Measurements from ENCODE around the gene NREP.

NREP gene

DNA sequence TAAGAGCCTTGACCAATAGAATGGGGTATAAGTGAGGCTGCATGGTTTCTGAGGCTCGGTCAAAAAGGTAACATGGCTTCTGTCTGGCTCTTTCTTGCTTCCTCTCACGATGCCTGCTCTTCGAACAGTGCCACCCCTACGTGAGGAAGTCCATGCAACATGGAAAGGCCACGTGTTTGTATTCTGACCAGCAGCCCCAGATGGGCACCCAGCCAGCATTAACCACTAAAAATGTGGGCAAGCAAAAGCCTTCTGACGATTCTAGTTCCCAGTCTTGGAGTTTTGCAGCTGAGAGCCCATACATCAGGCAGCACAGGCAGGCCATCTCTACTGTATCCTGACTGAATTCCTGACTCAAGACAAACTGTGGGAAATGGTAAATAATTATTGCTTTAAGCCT, 24.2 kb upstream of the NREP start:
- no peak overlapping the region for H3K18ac ChIP-seq (ENCODE audit: low read length)
- H3K4me2 ChIP-seq (ENCODE audit: low read length), result no peak overlapping the region
- no peak overlapping the region for H4K12ac ChIP-seq (ENCODE audit: low read depth, low read length)
- no peak overlapping the region for H2AK5ac ChIP-seq (ENCODE audit: low read length)
- H3K27me3 ChIP-seq (ENCODE audit: insufficient read depth, low read length), result no peaks in the 10 kb centered on the region
- no peaks in the 10 kb centered on the region for H3K79me1 ChIP-seq (ENCODE audit: low read length)
- no peaks in the 10 kb centered on the region for H3K36me3 ChIP-seq (ENCODE audit: control insufficient read depth in 1 of 2, insufficient read depth in 2 of 2, low read length in 2 of 2)
- no peak overlapping the region for H3K23ac ChIP-seq (ENCODE audit: low read length)
- H3K4ac ChIP-seq (ENCODE audit: low read depth, low read length), result no peak overlapping the region
- no peak overlapping the region for H2BK12ac ChIP-seq (ENCODE audit: low read length)
- H3K27ac ChIP-seq (ENCODE audit: low read depth, low read length), result no peak overlapping the region
- no peak overlapping the region for H4K8ac ChIP-seq (ENCODE audit: low read depth, low read length)
- no peak overlapping the region for H2AFZ ChIP-seq (ENCODE audit: insufficient read depth, low read length, poor library complexity)
- no peak overlapping the region for H3K9ac ChIP-seq (ENCODE audit: low read length)
- H3K9me3 ChIP-seq (ENCODE audit: insufficient read depth, low read depth, low read length), result no peaks in the 10 kb centered on the region
- no peak overlapping the region for H2BK120ac ChIP-seq (ENCODE audit: insufficient read depth, low read length, poor library complexity)
- H2BK5ac ChIP-seq (ENCODE audit: low read depth, low read length, poor library complexity), result no peak overlapping the region
- no peaks in the 10 kb centered on the region for H3K4me1 ChIP-seq (ENCODE audit: control insufficient read depth in 1 of 2, insufficient read depth in 2 of 2, low read length in 2 of 2)
- no CpG with 5 or more reads among the region's 6 CpGs for WGBS (ENCODE audit: extremely low coverage, insufficient coverage, insufficient read length)
- H4K91ac ChIP-seq (ENCODE audit: low read depth, low read length), result no peak overlapping the region
- H3K4me3 ChIP-seq (ENCODE audit: low read depth, low read length), result no peak overlapping the region
- no peak for DNase-seq
- no peak overlapping the region for H3K14ac ChIP-seq (ENCODE audit: low read length)
- H3K79me2 ChIP-seq (ENCODE audit: control insufficient read depth, insufficient read depth, low read length, poor library complexity), result no peaks in the 10 kb centered on the region

DNA sequence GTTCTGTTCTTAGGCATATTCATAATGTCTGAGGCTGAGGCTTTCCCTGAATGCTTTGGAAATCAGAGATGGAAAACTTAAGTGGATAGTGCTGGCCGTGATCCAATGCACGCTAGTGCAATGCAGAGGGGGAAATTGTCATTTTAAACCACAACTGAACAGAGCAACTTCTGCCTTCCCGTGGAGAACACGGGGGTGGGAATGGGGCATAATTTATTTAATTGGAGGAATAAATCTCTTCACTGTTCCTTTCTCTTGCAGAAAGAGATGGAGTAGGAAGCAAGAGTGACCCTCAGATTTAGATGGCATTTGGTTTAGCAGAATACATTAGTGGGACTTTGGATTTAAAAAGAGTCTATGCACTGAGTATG, 22.9 kb upstream of the NREP start:
- Histone ChIP-seq H4K12ac (ENCODE audit: low read depth, low read length) (no peak overlapping the region), H3K27me3 (ENCODE audit: insufficient read depth, low read length) (no peaks in the 10 kb centered on the region), H3K23ac (ENCODE audit: low read length) (no peak overlapping the region), H3K79me1 (ENCODE audit: low read length) (peaks cover 1% of the 10 kb centered on the region), H3K4me1 (ENCODE audit: control insufficient read depth in 1 of 2, insufficient read depth in 2 of 2, low read length in 2 of 2) (no peaks in the 10 kb centered on the region), H2BK5ac (ENCODE audit: low read depth, low read length, poor library complexity) (no peak overlapping the region), H2BK12ac (ENCODE audit: low read length) (no peak overlapping the region), H3K79me2 (ENCODE audit: control insufficient read depth, insufficient read depth, low read length, poor library complexity) (no peaks in the 10 kb centered on the region), H3K4me2 (ENCODE audit: low read length) (no peak overlapping the region), H3K27ac (ENCODE audit: low read depth, low read length) (no peak overlapping the region), H3K9me3 (ENCODE audit: insufficient read depth, low read depth, low read length) (no peaks in the 10 kb centered on the region), H3K14ac (ENCODE audit: low read length) (no peak overlapping the region), H2AK5ac (ENCODE audit: low read length) (no peak overlapping the region), H3K9ac (ENCODE audit: low read length) (no peak overlapping the region), H3K18ac (ENCODE audit: low read length) (no peak overlapping the region), H3K4me3 (ENCODE audit: low read depth, low read length) (no peak overlapping the region), H2BK120ac (ENCODE audit: insufficient read depth, low read length, poor library complexity) (no peak overlapping the region), H4K91ac (ENCODE audit: low read depth, low read length) (no peak overlapping the region), H3K36me3 (ENCODE audit: control insufficient read depth in 1 of 2, insufficient read depth in 2 of 2, low read length in 2 of 2) (no peaks in the 10 kb centered on the region), H3K4ac (ENCODE audit: low read depth, low read length) (no peak overlapping the region), H2AFZ (ENCODE audit: insufficient read depth, low read length, poor library complexity) (no peak overlapping the region), H4K8ac (ENCODE audit: low read depth, low read length) (no peak overlapping the region)
- WGBS (ENCODE audit: extremely low coverage, insufficient coverage, insufficient read length), result no CpG with 5 or more reads among the region's 4 CpGs
- DNase-seq, result no peak

DNA sequence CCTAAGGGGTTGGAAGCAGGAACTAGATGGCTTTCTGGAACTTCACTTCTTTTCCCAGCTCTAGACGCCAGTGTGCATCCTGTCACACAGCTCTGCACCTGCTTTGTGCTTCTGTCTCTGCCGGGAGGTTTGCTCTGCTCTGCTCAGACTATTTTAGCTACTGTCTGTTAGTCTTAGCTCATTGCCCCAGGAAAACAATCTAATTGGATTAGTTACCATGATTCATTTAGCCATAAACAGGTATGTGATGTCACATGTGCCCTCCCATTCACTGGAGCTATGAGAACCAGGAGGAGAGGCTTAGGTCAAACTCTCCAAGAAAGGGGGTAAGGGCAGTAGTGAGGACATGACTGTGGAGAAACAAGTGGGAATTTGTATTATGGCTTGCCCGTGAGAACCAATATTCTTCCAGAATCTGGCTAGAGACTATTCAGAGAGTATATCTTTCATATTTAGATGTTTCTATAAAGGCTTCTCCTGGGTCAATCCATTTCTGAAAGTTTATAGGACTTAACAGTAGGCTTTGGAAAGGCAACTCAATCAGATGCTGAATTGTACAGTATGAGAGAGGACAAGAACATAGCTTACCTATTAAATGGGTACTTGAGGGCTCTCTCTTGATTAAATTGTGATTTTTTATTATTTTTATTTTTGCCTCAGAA, 22.4 kb upstream of the NREP start:
- H3K27ac ChIP-seq (ENCODE audit: low read depth, low read length), result no peak overlapping the region
- no peak overlapping the region for H2AK5ac ChIP-seq (ENCODE audit: low read length)
- H3K4me1 ChIP-seq (ENCODE audit: control insufficient read depth in 1 of 2, insufficient read depth in 2 of 2, low read length in 2 of 2), result peaks cover 1 to 2% of the 10 kb centered on the region in 2 experiments
- no peak overlapping the region for H3K4me2 ChIP-seq (ENCODE audit: low read length)
- no CpG with 5 or more reads among the region's 3 CpGs for WGBS (ENCODE audit: extremely low coverage, insufficient coverage, insufficient read length)
- no peak overlapping the region for H2BK5ac ChIP-seq (ENCODE audit: low read depth, low read length, poor library complexity)
- no peak overlapping the region for H2BK12ac ChIP-seq (ENCODE audit: low read length)
- no peak overlapping the region for H3K4me3 ChIP-seq (ENCODE audit: low read depth, low read length)
- H4K8ac ChIP-seq (ENCODE audit: low read depth, low read length), result no peak overlapping the region
- no peak overlapping the region for H2AFZ ChIP-seq (ENCODE audit: insufficient read depth, low read length, poor library complexity)
- no peaks in the 10 kb centered on the region for H3K27me3 ChIP-seq (ENCODE audit: insufficient read depth, low read length)
- H4K91ac ChIP-seq (ENCODE audit: low read depth, low read length), result no peak overlapping the region
- no peak overlapping the region for H2BK120ac ChIP-seq (ENCODE audit: insufficient read depth, low read length, poor library complexity)
- no peak overlapping the region for H3K23ac ChIP-seq (ENCODE audit: low read length)
- no peak overlapping the region for H4K12ac ChIP-seq (ENCODE audit: low read depth, low read length)
- no peak overlapping the region for H3K14ac ChIP-seq (ENCODE audit: low read length)
- no peak for DNase-seq
- H3K18ac ChIP-seq (ENCODE audit: low read length), result no peak overlapping the region
- H3K79me1 ChIP-seq (ENCODE audit: low read length), result peaks cover 2% of the 10 kb centered on the region
- H3K79me2 ChIP-seq (ENCODE audit: control insufficient read depth, insufficient read depth, low read length, poor library complexity), result no peaks in the 10 kb centered on the region
- H3K36me3 ChIP-seq (ENCODE audit: control insufficient read depth in 1 of 2, insufficient read depth in 2 of 2, low read length in 2 of 2), result no peaks in the 10 kb centered on the region
- no peak overlapping the region for H3K4ac ChIP-seq (ENCODE audit: low read depth, low read length)
- H3K9me3 ChIP-seq (ENCODE audit: insufficient read depth, low read depth, low read length), result no peaks in the 10 kb centered on the region
- H3K9ac ChIP-seq (ENCODE audit: low read length), result no peak overlapping the region

DNA sequence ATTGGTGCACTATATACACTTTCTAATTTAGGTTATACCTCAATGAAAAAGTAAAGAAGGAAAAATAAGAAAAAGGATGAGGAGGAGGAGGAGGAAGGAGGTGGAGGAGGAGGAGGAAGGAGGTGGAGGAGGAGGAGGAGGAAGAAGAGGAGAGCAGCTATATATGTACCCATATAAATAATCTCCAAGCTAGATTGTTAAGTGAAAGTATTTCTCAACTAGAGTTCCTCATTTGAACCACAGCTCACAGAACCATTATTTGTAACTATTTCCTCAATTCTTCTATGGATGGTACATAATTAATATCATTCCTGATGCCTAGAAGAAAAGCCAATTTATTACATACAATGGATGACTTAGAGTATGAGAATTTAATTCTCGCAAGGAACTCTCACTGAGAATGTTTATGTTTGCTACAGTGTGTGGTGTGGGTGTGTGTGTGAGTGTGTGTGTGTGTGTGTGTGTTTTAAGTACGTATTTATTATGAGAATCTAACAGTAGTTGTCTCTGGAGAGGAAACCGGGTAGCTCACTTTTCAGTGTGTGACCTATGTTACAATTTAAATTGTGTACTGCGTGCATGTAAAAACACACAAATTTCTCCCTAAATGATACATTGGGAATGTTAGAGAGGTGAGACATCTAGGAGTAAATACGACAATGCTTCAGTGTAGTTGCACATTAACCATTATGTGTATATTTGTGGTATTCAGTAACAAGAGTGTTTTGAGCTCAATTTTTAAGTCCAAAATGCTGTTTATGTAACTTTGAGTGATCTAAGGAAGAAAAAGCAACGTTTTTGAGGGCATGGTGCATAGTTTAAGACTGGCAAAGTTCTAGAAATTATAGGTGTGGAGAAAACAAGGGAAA, 20.2 kb upstream of the NREP start:
- Histone ChIP-seq H4K12ac (ENCODE audit: low read depth, low read length) (no peak overlapping the region), H3K79me1 (ENCODE audit: low read length) (peaks cover 2% of the 10 kb centered on the region), H2BK12ac (ENCODE audit: low read length) (no peak overlapping the region), H3K27ac (ENCODE audit: low read depth, low read length) (no peak overlapping the region), H2AFZ (ENCODE audit: insufficient read depth, low read length, poor library complexity) (no peak overlapping the region), H3K36me3 (ENCODE audit: control insufficient read depth in 1 of 2, insufficient read depth in 2 of 2, low read length in 2 of 2) (no peaks in the 10 kb centered on the region), H3K9ac (ENCODE audit: low read length) (no peak overlapping the region), H3K23ac (ENCODE audit: low read length) (no peak overlapping the region), H4K8ac (ENCODE audit: low read depth, low read length) (no peak overlapping the region), H3K4me3 (ENCODE audit: low read depth, low read length) (no peak overlapping the region), H3K4me2 (ENCODE audit: low read length) (no peak overlapping the region), H2AK5ac (ENCODE audit: low read length) (no peak overlapping the region), H2BK120ac (ENCODE audit: insufficient read depth, low read length, poor library complexity) (no peak overlapping the region), H3K27me3 (ENCODE audit: insufficient read depth, low read length) (no peaks in the 10 kb centered on the region), H3K9me3 (ENCODE audit: insufficient read depth, low read depth, low read length) (no peaks in the 10 kb centered on the region), H3K4me1 (ENCODE audit: control insufficient read depth in 1 of 2, insufficient read depth in 2 of 2, low read length in 2 of 2) (peaks cover 3 to 4% of the 10 kb centered on the region in 2 experiments), H2BK5ac (ENCODE audit: low read depth, low read length, poor library complexity) (no peak overlapping the region), H4K91ac (ENCODE audit: low read depth, low read length) (no peak overlapping the region), H3K18ac (ENCODE audit: low read length) (no peak overlapping the region), H3K14ac (ENCODE audit: low read length) (no peak overlapping the region), H3K4ac (ENCODE audit: low read depth, low read length) (no peak overlapping the region), H3K79me2 (ENCODE audit: control insufficient read depth, insufficient read depth, low read length, poor library complexity) (no peaks in the 10 kb centered on the region)
- no peak for DNase-seq
- WGBS (ENCODE audit: extremely low coverage, insufficient coverage, insufficient read length), result 100% methylated on average over 1 of the region's 6 CpGs
